DOHH2 (cell line): ENCODE results near the gene PRKCG.
"Not testable (repeated sequence)": the region's sequence is repeated elsewhere in the genome, so short reads cannot be mapped to it uniquely, and the experiment has no call there.

Source experiments
- H3F3A ChIP-seq: fragments of 200-600 bp; sonication (generic), shearing (Covaris generic); 2 replicates; pipeline ENCODE4 v1.6.0; 2016; ENCODE audit warnings: antibody characterized with exemption, mild to moderate bottlenecking; ENCODE audit not compliant: control insufficient read depth, insufficient read depth
- H3K27ac ChIP-seq: fragments of 200-600 bp; sonication (generic); 2 replicates; pipeline ENCODE4 v1.5.1; 2014; ENCODE audit warnings: low read depth, mild to moderate bottlenecking, low read length, moderate library complexity
- H3K27me3 ChIP-seq: fragments of 200-600 bp; sonication (generic); 2 replicates; pipeline ENCODE4 v1.6.1; 2014; ENCODE audit warnings: mild to moderate bottlenecking, low read length, mixed read lengths; ENCODE audit not compliant: control insufficient read depth
- H3K36me3 ChIP-seq: fragments of 200-600 bp; sonication (generic); 2 replicates; pipeline ENCODE4 v1.6.1; 2014; ENCODE audit warnings: mild to moderate bottlenecking, low read length, moderate library complexity, mixed read lengths; ENCODE audit not compliant: control insufficient read depth
- H3K4me1 ChIP-seq: fragments of 200-600 bp; sonication (generic); 2 replicates; pipeline ENCODE4 v1.6.1; 2014; ENCODE audit warnings: mild to moderate bottlenecking, low read length, mixed read lengths; ENCODE audit not compliant: control insufficient read depth
- H3K4me2 ChIP-seq: fragments of 200-600 bp; sonication (generic); 2 replicates; pipeline ENCODE4 v1.6.0; 2014; ENCODE audit warnings: mild to moderate bottlenecking, low read length, moderate library complexity
- H3K4me3 ChIP-seq: fragments of 200-600 bp; sonication (generic); 2 replicates; pipeline ENCODE4 v1.5.1; 2014; ENCODE audit warnings: mild to moderate bottlenecking, low read length, mixed read lengths
- H3K79me2 ChIP-seq: fragments of 200-600 bp; sonication (generic); 2 replicates; pipeline ENCODE4 v1.6.1; 2014; ENCODE audit warnings: mild to moderate bottlenecking, low read length, mixed read lengths; ENCODE audit not compliant: control insufficient read depth
- H3K9me2 ChIP-seq: fragments of 200-600 bp; sonication (generic); replicated peaks from 2 replicates; pipeline ENCODE4 v1.6.1; 2014; ENCODE audit warnings: mild to moderate bottlenecking, low read length, mixed read lengths; ENCODE audit not compliant: control insufficient read depth
- H3K9me3 ChIP-seq: fragments of 200-600 bp; sonication (generic); 2 replicates; pipeline ENCODE4 v1.6.1; 2014; ENCODE audit warnings: antibody characterized with exemption, low read length, mixed read lengths; ENCODE audit not compliant: control insufficient read depth, insufficient read depth
- H4K20me1 ChIP-seq: fragments of 200-600 bp; sonication (generic); 2 replicates; pipeline ENCODE4 v1.6.0; 2014; ENCODE audit warnings: low read depth, mild to moderate bottlenecking, antibody characterized with exemption, low read length, moderate library complexity; ENCODE audit not compliant: control insufficient read depth, insufficient read depth
- EZH2phosphoT487 ChIP-seq: fragments of 200-600 bp; sonication (generic); IDR thresholded peaks from 2 replicates; pipeline ENCODE4 v1.6.1; 2017; ENCODE audit warnings: borderline replicate concordance, mild to moderate bottlenecking, antibody characterized with exemption, low read length, moderate library complexity, mixed read lengths
- TF ChIP-seq, protein P1 (sequence below): fragments of 200-600 bp; sonication (generic); IDR thresholded peaks from one replicate; pipeline ENCODE4 v1.5.1; 2014; ENCODE audit warnings: antibody characterized with exemption, mild to moderate bottlenecking, low read depth, low read length; ENCODE audit not compliant: poor library complexity, severe bottlenecking

Gene PRKCG

DNA sequence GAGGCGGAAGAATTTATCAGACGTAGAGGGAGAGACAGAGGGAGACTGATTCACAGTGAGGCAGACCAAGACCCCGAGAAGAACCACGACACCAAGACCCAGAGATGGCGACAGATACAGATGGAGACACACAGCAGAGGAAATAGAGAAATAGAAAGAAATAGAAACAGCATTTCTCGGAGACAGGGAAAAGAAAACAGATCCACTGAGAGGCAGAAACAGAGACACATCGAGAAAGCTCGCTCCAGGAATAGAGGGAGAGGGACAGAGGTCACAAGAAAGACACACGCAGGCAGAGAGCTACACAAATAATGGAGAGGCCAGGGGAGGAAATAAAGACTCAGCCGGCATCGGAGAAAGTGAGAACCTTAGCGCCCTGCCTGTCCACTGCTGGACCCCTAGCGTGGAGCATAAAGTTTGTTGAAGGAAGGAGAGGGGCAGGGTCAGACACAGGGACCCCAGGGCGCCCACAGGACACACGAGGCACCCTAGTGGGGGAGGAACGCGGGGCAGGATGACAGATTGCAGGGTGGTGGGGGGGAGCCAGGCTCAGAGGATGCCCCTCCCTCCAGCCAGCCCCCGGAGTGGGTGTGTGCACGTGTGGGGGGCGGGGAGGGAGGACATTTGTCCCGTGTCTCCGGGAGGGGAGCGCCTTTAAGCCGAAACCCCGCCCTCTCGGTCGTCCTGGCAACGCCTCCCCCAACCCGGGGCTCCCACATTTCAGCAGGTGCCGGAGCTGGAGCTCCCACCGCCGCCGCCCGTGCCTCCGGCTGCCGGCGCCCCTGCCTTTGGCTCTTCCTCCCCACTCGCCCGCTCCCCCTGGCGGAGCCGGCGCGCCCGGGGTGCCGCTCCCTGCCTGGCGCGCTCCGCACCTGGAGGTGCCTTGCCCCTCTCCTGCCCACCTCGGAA is at the start of gene PRKCG:
Gene PRKCG, plus strand, starts transcription at position 716 of the 909 bp plus-strand sequence. CDS start 298 bp downstream, outside the sequence.
- no peaks in the 10 kb centered on the region for H3K36me3 ChIP-seq
- H3K79me2 ChIP-seq: no peaks in the 10 kb centered on the region
- peak within 1 kb of the TSS; percentile 36; the same call in 1 of the 2 replicates for H3K4me2 ChIP-seq
- H3K9me2 ChIP-seq: no peaks in the 10 kb centered on the region
- no peaks in the 10 kb centered on the region for H3F3A ChIP-seq
- no peaks in the 10 kb centered on the region for H4K20me1 ChIP-seq
- H3K9me3 ChIP-seq: no peaks in the 10 kb centered on the region
- H3K27me3 ChIP-seq: peaks cover 26% of the 10 kb centered on the region
- TF ChIP-seq, protein P1, sequence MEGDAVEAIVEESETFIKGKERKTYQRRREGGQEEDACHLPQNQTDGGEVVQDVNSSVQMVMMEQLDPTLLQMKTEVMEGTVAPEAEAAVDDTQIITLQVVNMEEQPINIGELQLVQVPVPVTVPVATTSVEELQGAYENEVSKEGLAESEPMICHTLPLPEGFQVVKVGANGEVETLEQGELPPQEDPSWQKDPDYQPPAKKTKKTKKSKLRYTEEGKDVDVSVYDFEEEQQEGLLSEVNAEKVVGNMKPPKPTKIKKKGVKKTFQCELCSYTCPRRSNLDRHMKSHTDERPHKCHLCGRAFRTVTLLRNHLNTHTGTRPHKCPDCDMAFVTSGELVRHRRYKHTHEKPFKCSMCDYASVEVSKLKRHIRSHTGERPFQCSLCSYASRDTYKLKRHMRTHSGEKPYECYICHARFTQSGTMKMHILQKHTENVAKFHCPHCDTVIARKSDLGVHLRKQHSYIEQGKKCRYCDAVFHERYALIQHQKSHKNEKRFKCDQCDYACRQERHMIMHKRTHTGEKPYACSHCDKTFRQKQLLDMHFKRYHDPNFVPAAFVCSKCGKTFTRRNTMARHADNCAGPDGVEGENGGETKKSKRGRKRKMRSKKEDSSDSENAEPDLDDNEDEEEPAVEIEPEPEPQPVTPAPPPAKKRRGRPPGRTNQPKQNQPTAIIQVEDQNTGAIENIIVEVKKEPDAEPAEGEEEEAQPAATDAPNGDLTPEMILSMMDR: no peak
- no peak for TF ChIP-seq EZH2phosphoT487
- H3K4me3 ChIP-seq: peak within 1 kb of the TSS; percentile 20; the same call in 1 of the 2 replicates
- H3K27ac ChIP-seq: no peak within 1 kb of the TSS
- H3K4me1 ChIP-seq: peaks cover 7% of the 10 kb centered on the region

GRCh38 chr19:53832861-53833260 is 49.1 kb upstream of the PRKCG start:
- not testable (repeated sequence) for H3K9me3 ChIP-seq, H3K27ac ChIP-seq, H4K20me1 ChIP-seq, H3K79me2 ChIP-seq, H3K4me3 ChIP-seq, H3K27me3 ChIP-seq, H3K36me3 ChIP-seq, H3K9me2 ChIP-seq, H3F3A ChIP-seq, H3K4me1 ChIP-seq, H3K4me2 ChIP-seq

- not testable (repeated sequence) for H3K36me3 ChIP-seq, H3K4me3 ChIP-seq, H4K20me1 ChIP-seq, H3K4me1 ChIP-seq, H3K4me2 ChIP-seq, H3K9me2 ChIP-seq, H3K79me2 ChIP-seq, H3F3A ChIP-seq, H3K27ac ChIP-seq, H3K9me3 ChIP-seq, H3K27me3 ChIP-seq
Observed at GRCh38 chr19:53838446-53838845, 43.6 kb upstream of the PRKCG start.

DNA sequence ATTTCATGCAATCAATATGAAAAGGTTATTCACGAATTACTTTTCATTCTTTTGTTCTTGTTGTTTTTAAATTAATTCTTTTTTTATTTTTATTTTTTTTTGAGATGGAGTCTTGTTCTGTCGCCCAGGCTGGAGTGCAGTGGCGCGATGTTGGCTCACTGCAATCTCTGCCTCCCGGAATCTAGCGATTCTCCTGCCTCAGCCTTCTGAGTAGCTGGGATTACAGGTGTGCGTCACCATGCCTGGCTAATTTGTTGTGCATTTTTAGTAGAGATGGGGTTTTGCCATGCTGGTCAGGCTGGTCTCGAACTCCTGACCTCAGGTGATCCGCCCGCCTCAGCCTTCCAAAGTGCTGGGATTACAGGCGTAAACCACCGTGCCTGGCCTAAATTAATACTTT is 41.8 kb upstream of the PRKCG start:
- not testable (repeated sequence) for H3K4me3 ChIP-seq, H3K79me2 ChIP-seq, H3K4me2 ChIP-seq, H3K9me3 ChIP-seq, H3K27ac ChIP-seq, H3K27me3 ChIP-seq, H3K4me1 ChIP-seq, H4K20me1 ChIP-seq, H3F3A ChIP-seq, H3K36me3 ChIP-seq, H3K9me2 ChIP-seq

DNA sequence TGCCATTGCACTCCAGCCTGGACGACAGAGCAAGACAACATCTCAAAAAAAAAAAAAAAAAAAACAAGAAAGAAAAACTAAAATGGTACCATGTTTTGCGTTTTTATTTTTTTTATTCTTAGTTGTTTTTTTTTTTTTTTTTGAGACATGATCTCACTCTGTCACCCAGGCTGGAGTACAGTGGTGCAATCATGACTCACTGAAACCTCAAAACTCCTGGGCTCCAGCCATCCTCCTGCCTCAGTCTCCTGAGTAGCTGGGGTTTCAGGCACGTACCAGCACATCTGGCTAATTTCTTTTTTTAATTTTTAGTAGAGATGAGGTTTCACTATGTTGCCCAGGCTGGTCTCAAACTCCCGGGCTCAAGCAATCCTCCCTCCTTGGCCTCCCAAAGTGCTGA is 41.1 kb upstream of the PRKCG start:
- not testable (repeated sequence) for H3K79me2 ChIP-seq

More for the DNA sequence above, 41.1 kb upstream of the PRKCG start:
- H4K20me1 ChIP-seq, H3K4me3 ChIP-seq, H3F3A ChIP-seq, H3K27ac ChIP-seq, H3K4me1 ChIP-seq, H3K36me3 ChIP-seq, H3K9me3 ChIP-seq, H3K27me3 ChIP-seq, H3K9me2 ChIP-seq, H3K4me2 ChIP-seq: not testable (repeated sequence)
